CD14-positive monocyte (primary cell): Measurements from ENCODE around the gene CHID1. TPM values are rescaled to one million over a fixed set of nuclear protein-coding genes. Genes with fewer than 3 reads are reported as not detected.

Source experiments
- DNase-seq, 3 donors: peaks; one replicate each; pipeline ENCODE4 v3.0.0-alpha.2; 2011 to 2022
- H2AFZ ChIP-seq: 2 replicates; pipeline ENCODE4 v1.6.0; 2012; ENCODE audit warnings: mild to moderate bottlenecking, low read depth, low read length, inconsistent platforms; ENCODE audit not compliant: insufficient read depth, poor library complexity, severe bottlenecking
- H3K27ac ChIP-seq, 2 donors: 1 replicate in 1 of 2; 2 replicates in 1 of 2; pipeline ENCODE4 v1.5.1; 2012 to 2013; ENCODE audit warnings: low read length in 2 of 2, control low read depth in 1 of 2, inconsistent platforms in 1 of 2, low read depth in 1 of 2, mild to moderate bottlenecking in 1 of 2
- H3K27me3 ChIP-seq, 2 donors: one replicate each; pipeline versions ENCODE4 v1.6.0 to v1.6.1; 2011 to 2013; ENCODE audit warnings: low read length in 2 of 2; ENCODE audit not compliant: control insufficient read depth in 2 of 2, insufficient read depth in 2 of 2
- H3K36me3 ChIP-seq, 2 donors: replicated peaks in 1 of 2; 1 replicate in 1 of 2; 2 replicates in 1 of 2; pipeline versions ENCODE4 v1.5.1 to v1.6.1; 2012 to 2013; ENCODE audit warnings: low read length in 2 of 2, control low read depth in 1 of 2, inconsistent platforms in 1 of 2, mild to moderate bottlenecking in 1 of 2; ENCODE audit not compliant: insufficient read depth in 2 of 2, control insufficient read depth in 1 of 2
- H3K4me1 ChIP-seq, 2 donors: 1 replicate in 1 of 2; 2 replicates in 1 of 2; pipeline versions ENCODE4 v1.5.1 to v1.6.1; 2012 to 2013; ENCODE audit warnings: low read length in 2 of 2, control low read depth in 1 of 2, inconsistent platforms in 1 of 2, mild to moderate bottlenecking in 1 of 2, moderate library complexity in 1 of 2; ENCODE audit not compliant: insufficient read depth in 2 of 2, control insufficient read depth in 1 of 2
- H3K4me2 ChIP-seq: replicated peaks from 2 replicates; pipeline ENCODE3; 2012; ENCODE audit warnings: low read length, moderate library complexity, mild to moderate bottlenecking; ENCODE audit not compliant: poor library complexity, severe bottlenecking; ENCODE audit errors: extremely low read depth
- H3K4me3 ChIP-seq, 3 experiments: fragments of 200-600 bp in 1 of 3; sonication (generic) in 1 of 3; replicated peaks in 1 of 3; 1 replicate in 2 of 3; 2 replicates in 1 of 3; pipeline ENCODE4 v1.5.1; 2011 to 2013; ENCODE audit warnings: low read length in 3 of 3, mild to moderate bottlenecking in 3 of 3, control low read depth in 2 of 3, low read depth in 2 of 3, inconsistent platforms in 1 of 3, moderate library complexity in 1 of 3
- H3K79me2 ChIP-seq: 2 replicates; pipeline ENCODE4 v1.6.0; 2012; ENCODE audit warnings: mild to moderate bottlenecking, control low read depth, inconsistent platforms, low read length, moderate library complexity; ENCODE audit not compliant: insufficient read depth
- H3K9ac ChIP-seq: 2 replicates; pipeline ENCODE4 v1.6.0; 2017; ENCODE audit warnings: low read length, mild to moderate bottlenecking; ENCODE audit not compliant: insufficient read depth, poor library complexity, severe bottlenecking
- H3K9me3 ChIP-seq, 2 donors: replicated peaks in 1 of 2; 1 replicate in 1 of 2; 2 replicates in 1 of 2; pipeline versions ENCODE4 v1.5.1 to v1.6.1; 2012 to 2013; ENCODE audit warnings: low read length in 2 of 2, control low read depth in 1 of 2; ENCODE audit not compliant: control insufficient read depth in 1 of 2, insufficient read depth in 1 of 2
- H4K20me1 ChIP-seq: 2 replicates; pipeline ENCODE4 v1.6.0; 2012; ENCODE audit warnings: mild to moderate bottlenecking, low read length, control low read depth, moderate library complexity; ENCODE audit not compliant: insufficient read depth
- H3K27ac Mint-ChIP-seq, 7 donors: one replicate each; pipeline ENCODE4 v1.8.0; 2020; ENCODE audit warnings: mild to moderate bottlenecking in 7 of 7, mixed read lengths in 7 of 7, moderate library complexity in 6 of 7, inconsistent platforms in 2 of 7
- H3K27me3 Mint-ChIP-seq, 3 donors: one replicate each; pipeline ENCODE4 v1.8.0; 2021 to 2022; ENCODE audit warnings: low read depth in 3 of 3, mild to moderate bottlenecking in 3 of 3, mixed read lengths in 3 of 3, moderate library complexity in 3 of 3, inconsistent platforms in 1 of 3
- H3K36me3 Mint-ChIP-seq, 2 donors: one replicate each; pipeline ENCODE4 v1.8.0; 2020; ENCODE audit warnings: mixed read lengths in 2 of 2, inconsistent platforms in 1 of 2, mild to moderate bottlenecking in 1 of 2
- H3K4me1 Mint-ChIP-seq: one replicate; pipeline ENCODE4 v1.8.0; 2020; ENCODE audit warnings: mild to moderate bottlenecking, mixed read lengths
- H3K4me3 Mint-ChIP-seq, 2 donors: one replicate each; pipeline ENCODE4 v1.8.0; 2020; ENCODE audit warnings: mild to moderate bottlenecking in 2 of 2, mixed read lengths in 2 of 2, moderate library complexity in 1 of 2
- H3K9me3 Mint-ChIP-seq, 7 donors: one replicate each; pipeline ENCODE4 v1.8.0; 2020 to 2022; ENCODE audit warnings: mixed read lengths in 7 of 7, mild to moderate bottlenecking in 6 of 7, moderate library complexity in 6 of 7, inconsistent platforms in 2 of 7
- CTCF ChIP-seq: fragments of 200-600 bp; IDR thresholded peaks from one replicate; pipeline ENCODE4 v1.8.0; 2022; ENCODE audit warnings: antibody characterized with exemption, mild to moderate bottlenecking
- WGBS: methylation state at CpG from one replicate; pipeline ENCODE4 v1.1.5; 2013; ENCODE audit warnings: missing lambda C conversion rate; ENCODE audit not compliant: insufficient coverage; 5-methylcytosine and 5-hydroxymethylcytosine counted together
- intact Hi-C, 2 donors: fragments of 100-400 bp; cut with micrococcal nuclease; formaldehyde crosslinking; loops; one replicate each; pipeline versions ENCODE4 v1.15.0 to v1.15.1; 2023
- polyA plus RNA-seq, 3 donors: library from polyadenylated mRNA; depleted of rRNA in 1 of 3; unstranded in 2 of 3; stranded (reverse) in 1 of 3; fragments of 300-500 nt in 2 of 3; fragments of >200 nt in 1 of 3; fragmentation: Illumina TruSeq in 2 of 3; gene quantifications; 1 replicate in 2 of 3; 2 replicates in 1 of 3; pipeline ENCODE4 v1.2.3, GENCODE V29; 2012 to 2021

The CHID1 gene
- polyA plus RNA-seq, 3 donors = 23.2 to 45.4 (median 45.0) TPM

DNA sequence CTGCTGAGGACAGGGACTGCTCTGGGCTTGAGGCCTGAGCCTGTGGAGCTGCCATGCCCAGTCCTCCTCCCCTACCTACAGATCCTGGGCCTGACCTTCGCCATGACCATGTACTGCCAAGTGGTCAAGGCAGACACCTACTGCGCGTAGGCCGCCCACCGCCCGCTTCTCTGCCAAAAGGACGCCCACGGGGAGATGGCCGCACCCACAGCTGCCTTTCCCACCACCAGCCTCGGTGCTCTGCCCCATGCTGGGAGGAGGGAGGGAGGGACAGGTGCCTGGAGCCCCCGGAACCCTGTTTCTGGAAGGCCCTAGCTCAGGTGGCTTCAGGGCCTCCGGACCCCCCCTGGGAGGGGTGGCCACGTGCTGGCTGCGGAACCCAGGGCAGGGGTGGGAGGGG lies 44.1 kb downstream of the CHID1 start:
- H3K4me1 ChIP-seq = no peaks in the 10 kb centered on the region
- no peak overlapping the region for H3K4me3 Mint-ChIP-seq
- H2AFZ ChIP-seq = no peak overlapping the region
- 100% methylated on average over 2 of the region's 14 CpGs for WGBS
- no peak overlapping the region for H3K4me2 ChIP-seq
- intact Hi-C loops = no loop called here
- H3K36me3 ChIP-seq = peaks cover 3 to 6% of the 10 kb centered on the region in 2 donors
- peak overlapping the region in 1 of 7 donors; percentile 64 for H3K27ac Mint-ChIP-seq
- DNase-seq = no peak
- no peak overlapping the region for H3K4me3 ChIP-seq
- peaks cover 2 to 7% of the 10 kb centered on the region in 2 donors for H3K36me3 Mint-ChIP-seq
- H3K27me3 ChIP-seq = no peaks in the 10 kb centered on the region
- H3K9ac ChIP-seq = no peak overlapping the region
- H3K9me3 ChIP-seq = no peaks in the 10 kb centered on the region
- no peaks in the 10 kb centered on the region for H3K9me3 Mint-ChIP-seq
- H3K27me3 Mint-ChIP-seq = peaks cover 0 to 2% (median 2%) of the 10 kb centered on the region in 3 donors
- peaks cover 7% of the 10 kb centered on the region for H4K20me1 ChIP-seq
- no peaks in the 10 kb centered on the region for H3K79me2 ChIP-seq
- no peak overlapping the region for H3K27ac ChIP-seq
- no peak for TF ChIP-seq CTCF
- H3K4me1 Mint-ChIP-seq = peaks cover 2% of the 10 kb centered on the region

GRCh38 chr11:865462-866430 lies 44.9 kb downstream of the CHID1 start:
- Mint-ChIP-seq H3K36me3 (peaks cover 2 to 7% of the 10 kb centered on the region in 2 donors), H3K4me3 (no peak overlapping the region), H3K9me3 (peaks cover 0 to 2% (median 0%) of the 10 kb centered on the region in 7 donors), H3K4me1 (peaks cover 2% of the 10 kb centered on the region), H3K27me3 (no peaks in the 10 kb centered on the region), H3K27ac (peak overlapping the region in 1 of 7 donors; percentile 28)
- peaks cover 11% of the 10 kb centered on the region for H4K20me1 ChIP-seq
- DNase-seq = no peak
- H3K79me2 ChIP-seq = no peaks in the 10 kb centered on the region
- no peaks in the 10 kb centered on the region for H3K9me3 ChIP-seq
- H3K27me3 ChIP-seq = no peaks in the 10 kb centered on the region
- intact Hi-C loops = no loop called here
- H3K36me3 ChIP-seq = peaks cover 3 to 6% of the 10 kb centered on the region in 2 donors
- H3K4me1 ChIP-seq = no peaks in the 10 kb centered on the region
- no peak overlapping the region for H3K4me2 ChIP-seq
- 88% methylated on average over 38 of the region's 41 CpGs for WGBS
- H3K27ac ChIP-seq = no peak overlapping the region
- H2AFZ ChIP-seq = no peak overlapping the region
- TF ChIP-seq CTCF = no peak
- no peak overlapping the region for H3K4me3 ChIP-seq
- H3K9ac ChIP-seq = no peak overlapping the region
